HUES6 (cell line): ENCODE results near the gene CORO6.

Source experiments
- H3K27ac ChIP-seq: 2 replicates; pipeline ENCODE4 v1.7.0; 2013; ENCODE audit warnings: low read depth, mild to moderate bottlenecking, low read length, inconsistent platforms
- H3K27me3 ChIP-seq: 2 replicates; pipeline ENCODE4 v1.6.1; 2013; ENCODE audit warnings: low read length; ENCODE audit not compliant: control insufficient read depth, insufficient read depth
- H3K36me3 ChIP-seq: 2 replicates; pipeline ENCODE4 v1.6.1; 2013; ENCODE audit warnings: low read length; ENCODE audit not compliant: control insufficient read depth, insufficient read depth
- H3K4me1 ChIP-seq: 2 replicates; pipeline ENCODE4 v1.6.1; 2013; ENCODE audit warnings: low read length; ENCODE audit not compliant: control insufficient read depth, insufficient read depth
- H3K4me3 ChIP-seq: 2 replicates; pipeline ENCODE4 v1.5.1; 2013; ENCODE audit warnings: low read depth, low read length
- H3K9ac ChIP-seq: one replicate; pipeline ENCODE4 v1.6.1; 2013; ENCODE audit warnings: mild to moderate bottlenecking, low read length
- H3K9me3 ChIP-seq: 2 replicates; pipeline ENCODE4 v1.6.1; 2013; ENCODE audit warnings: low read depth, low read length; ENCODE audit not compliant: control insufficient read depth, insufficient read depth

The CORO6 gene

GRCh38 chr17:29590411-29591145, 32.1 kb downstream of the CORO6 start:
- Histone ChIP-seq H3K9ac (peak overlapping the region; percentile 23), H3K27me3 (peaks cover 13% of the 10 kb centered on the region; the same call in 1 of the 2 replicates), H3K4me3 (peak overlapping the region; percentile 64), H3K36me3 (no peaks in the 10 kb centered on the region), H3K9me3 (no peaks in the 10 kb centered on the region), H3K4me1 (peaks cover 42% of the 10 kb centered on the region), H3K27ac (no peak overlapping the region)

GRCh38 chr17:29589524-29590410, 32.9 kb downstream of the CORO6 start, which contains the start of gene GIT1:
Gene GIT1, minus strand, starts transcription at chr17:29589648. Its CDS starts 270 bp downstream, at chr17:29589378.
- Histone ChIP-seq H3K27ac (no peak within 1 kb of the TSS), H3K9ac (peak within 1 kb of the TSS; percentile 59), H3K27me3 (peaks cover 13% of the 10 kb centered on the region; the same call in 1 of the 2 replicates), H3K4me1 (peaks cover 48% of the 10 kb centered on the region), H3K36me3 (no peaks in the 10 kb centered on the region), H3K9me3 (no peaks in the 10 kb centered on the region), H3K4me3 (peak within 1 kb of the TSS; percentile 94)

GRCh38 chr17:29588562-29589411, 33.9 kb downstream of the CORO6 start:
- Histone ChIP-seq H3K27ac (no peak overlapping the region), H3K4me3 (peak overlapping the region; percentile 94), H3K27me3 (peaks cover 10% of the 10 kb centered on the region; the same call in 1 of the 2 replicates), H3K9ac (peak overlapping the region; percentile 59), H3K36me3 (no peaks in the 10 kb centered on the region), H3K9me3 (no peaks in the 10 kb centered on the region), H3K4me1 (peaks cover 52% of the 10 kb centered on the region)

- Histone ChIP-seq H3K9ac (peak overlapping the region; percentile 59), H3K4me3 (peak overlapping the region; percentile 94), H3K9me3 (0 out of 2 replicates have a peak, but pooled peaks cover 4% of the 10 kb centered on the region), H3K27me3 (peaks cover 7% of the 10 kb centered on the region; the same call in 1 of the 2 replicates), H3K36me3 (peaks cover 4% of the 10 kb centered on the region), H3K27ac (no peak overlapping the region), H3K4me1 (peaks cover 52% of the 10 kb centered on the region)
Measured at GRCh38 chr17:29588017-29588561, 34.6 kb downstream of the CORO6 start.

GRCh38 chr17:29587591-29587990, 35.1 kb downstream of the CORO6 start:
- Histone ChIP-seq H3K27ac (no peak overlapping the region), H3K9ac (no peak overlapping the region), H3K9me3 (0 out of 2 replicates have a peak, but pooled peaks cover 5% of the 10 kb centered on the region), H3K27me3 (peaks cover 7% of the 10 kb centered on the region; the same call in 1 of the 2 replicates), H3K36me3 (peaks cover 9% of the 10 kb centered on the region), H3K4me1 (peaks cover 50% of the 10 kb centered on the region), H3K4me3 (peak overlapping the region; percentile 94; the same call in 1 of the 2 replicates)

- Histone ChIP-seq H3K27me3 (peaks cover 7% of the 10 kb centered on the region; the same call in 1 of the 2 replicates), H3K36me3 (peaks cover 16% of the 10 kb centered on the region), H3K9me3 (0 out of 2 replicates have a peak, but pooled peaks cover 5% of the 10 kb centered on the region), H3K27ac (no peak overlapping the region), H3K9ac (no peak overlapping the region), H3K4me3 (no peak overlapping the region), H3K4me1 (peaks cover 43% of the 10 kb centered on the region)
Measured at GRCh38 chr17:29586676-29587469, 35.8 kb downstream of the CORO6 start.

GRCh38 chr17:29585080-29585751, 37.5 kb downstream of the CORO6 start:
- no peak overlapping the region for H3K4me3 ChIP-seq
- H3K36me3 ChIP-seq: peaks cover 17% of the 10 kb centered on the region
- H3K9me3 ChIP-seq: 0 out of 2 replicates have a peak, but pooled peaks cover 5% of the 10 kb centered on the region
- no peak overlapping the region for H3K9ac ChIP-seq
- H3K27me3 ChIP-seq: peaks cover 3% of the 10 kb centered on the region; the same call in 1 of the 2 replicates
- H3K4me1 ChIP-seq: peaks cover 34% of the 10 kb centered on the region
- no peak overlapping the region for H3K27ac ChIP-seq

- Histone ChIP-seq H3K36me3 (peaks cover 17% of the 10 kb centered on the region), H3K9ac (no peak overlapping the region), H3K4me1 (peaks cover 28% of the 10 kb centered on the region), H3K27ac (no peak overlapping the region), H3K9me3 (0 out of 2 replicates have a peak, but pooled peaks cover 5% of the 10 kb centered on the region), H3K27me3 (no peaks in the 10 kb centered on the region), H3K4me3 (no peak overlapping the region)
Measured at GRCh38 chr17:29584452-29585079, 38.1 kb downstream of the CORO6 start.
